ENCODE measurements around the gene IFT43.

DNA sequence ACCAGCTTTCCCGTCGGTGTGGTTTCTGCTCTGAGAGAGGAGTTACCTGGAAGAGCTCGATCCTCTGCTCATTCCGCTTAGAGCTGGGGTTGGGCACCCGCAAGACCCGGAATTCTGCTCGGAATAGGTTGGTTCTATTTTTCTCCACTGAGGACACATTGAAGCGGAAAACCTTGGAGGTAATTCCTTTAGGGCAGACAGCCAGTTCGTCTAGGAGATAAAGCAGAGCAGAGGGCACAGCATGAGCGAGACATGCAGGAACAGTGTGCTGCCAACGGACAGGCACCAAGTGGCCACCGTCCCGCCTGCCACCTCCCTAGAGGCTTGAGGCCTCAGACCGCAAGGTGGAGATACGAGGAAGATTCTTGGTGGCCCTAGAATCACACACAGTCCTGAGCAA, 14.1 kb upstream of the IFT43 start:
- TF ChIP-seq, protein P1, sequence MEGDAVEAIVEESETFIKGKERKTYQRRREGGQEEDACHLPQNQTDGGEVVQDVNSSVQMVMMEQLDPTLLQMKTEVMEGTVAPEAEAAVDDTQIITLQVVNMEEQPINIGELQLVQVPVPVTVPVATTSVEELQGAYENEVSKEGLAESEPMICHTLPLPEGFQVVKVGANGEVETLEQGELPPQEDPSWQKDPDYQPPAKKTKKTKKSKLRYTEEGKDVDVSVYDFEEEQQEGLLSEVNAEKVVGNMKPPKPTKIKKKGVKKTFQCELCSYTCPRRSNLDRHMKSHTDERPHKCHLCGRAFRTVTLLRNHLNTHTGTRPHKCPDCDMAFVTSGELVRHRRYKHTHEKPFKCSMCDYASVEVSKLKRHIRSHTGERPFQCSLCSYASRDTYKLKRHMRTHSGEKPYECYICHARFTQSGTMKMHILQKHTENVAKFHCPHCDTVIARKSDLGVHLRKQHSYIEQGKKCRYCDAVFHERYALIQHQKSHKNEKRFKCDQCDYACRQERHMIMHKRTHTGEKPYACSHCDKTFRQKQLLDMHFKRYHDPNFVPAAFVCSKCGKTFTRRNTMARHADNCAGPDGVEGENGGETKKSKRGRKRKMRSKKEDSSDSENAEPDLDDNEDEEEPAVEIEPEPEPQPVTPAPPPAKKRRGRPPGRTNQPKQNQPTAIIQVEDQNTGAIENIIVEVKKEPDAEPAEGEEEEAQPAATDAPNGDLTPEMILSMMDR (conservative IDR thresholded peaks at IDR 0.05): no peak
- no peak for TF ChIP-seq EZH2 (IDR thresholded peaks at IDR 0.05; ENCODE audit: low read depth)

All from PC-9 (cell line).